Neutrophil (primary cell): ENCODE data around the gene PATL2.
"Not testable (repeated sequence)": the region's sequence is repeated elsewhere in the genome, so short reads cannot be mapped to it uniquely, and the experiment has no call there.

Experiments used
- H3K27ac ChIP-seq: fragments of 200-600 bp; sonication (generic); 2 replicates; pipeline ENCODE4 v1.5.1; 2016; ENCODE audit warnings: mild to moderate bottlenecking, moderate library complexity
- H3K27me3 ChIP-seq: fragments of 200-600 bp; sonication (generic); 2 replicates; pipeline ENCODE4 v1.6.0; 2016; ENCODE audit warnings: mild to moderate bottlenecking
- H3K36me3 ChIP-seq: fragments of 200-600 bp; sonication (generic); 2 replicates; pipeline ENCODE4 v1.5.1; 2017
- H3K4me1 ChIP-seq, 2 experiments: fragments of 200-600 bp in 1 of 2; sonication (generic) in 1 of 2; 1 replicate in 1 of 2; 2 replicates in 1 of 2; pipeline versions ENCODE4 v1.5.1 to v1.6.1; 2013 to 2016; ENCODE audit warnings: low read depth in 1 of 2, low read length in 1 of 2, mild to moderate bottlenecking in 1 of 2, moderate library complexity in 1 of 2; ENCODE audit not compliant: control insufficient read depth in 1 of 2, insufficient read depth in 1 of 2
- H3K4me3 ChIP-seq, 2 experiments: fragments of 200-600 bp in 1 of 2; sonication (generic) in 1 of 2; 1 replicate in 1 of 2; 2 replicates in 1 of 2; pipeline ENCODE4 v1.5.1; 2013 to 2016; ENCODE audit warnings: low read depth in 1 of 2, low read length in 1 of 2, mild to moderate bottlenecking in 1 of 2, moderate library complexity in 1 of 2
- H3K9me3 ChIP-seq: fragments of 200-600 bp; sonication (generic); 2 replicates; pipeline ENCODE4 v1.5.1; 2016
- TF ChIP-seq, protein P1 (sequence below): fragments of 200-600 bp; sonication (generic); IDR thresholded peaks from 2 replicates; pipeline ENCODE4 v1.5.1; 2016; ENCODE audit warnings: antibody characterized with exemption

PATL2 gene

DNA sequence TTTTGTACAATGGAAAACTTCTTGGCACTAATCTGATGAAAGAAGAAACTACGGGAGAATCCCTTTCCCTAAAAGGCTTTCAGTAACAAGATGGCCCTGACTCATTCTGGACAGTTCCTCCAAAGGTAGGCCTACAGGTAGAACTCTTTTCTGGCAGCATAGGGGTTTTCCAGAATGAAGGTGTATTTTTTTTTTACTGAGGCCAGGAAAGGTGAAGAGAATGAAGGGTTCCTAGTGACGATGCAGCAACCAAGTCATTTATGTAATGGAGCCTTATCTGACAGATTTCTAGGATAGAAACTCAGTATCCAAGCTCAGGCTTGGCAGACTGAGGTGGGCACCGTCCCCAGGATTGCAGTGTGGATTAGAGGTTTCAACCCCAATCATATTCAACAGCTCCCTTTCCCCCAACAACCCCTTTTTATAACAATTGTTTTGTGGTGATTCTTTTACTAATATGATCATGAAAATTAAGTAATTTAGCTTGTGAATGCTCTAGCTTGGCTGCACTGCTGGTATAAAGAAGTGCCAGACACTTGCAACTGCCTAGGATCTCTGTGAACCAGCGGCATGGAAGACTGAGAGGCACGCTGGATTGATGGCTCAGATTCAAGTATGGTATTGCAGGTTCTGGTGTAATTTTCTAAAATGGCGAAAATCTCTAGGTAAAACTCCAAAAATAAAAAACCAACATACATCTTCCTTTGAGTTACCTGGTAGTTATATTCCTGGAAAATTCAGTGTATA lies 16.5 kb upstream of the PATL2 start:
- TF ChIP-seq, protein P1, sequence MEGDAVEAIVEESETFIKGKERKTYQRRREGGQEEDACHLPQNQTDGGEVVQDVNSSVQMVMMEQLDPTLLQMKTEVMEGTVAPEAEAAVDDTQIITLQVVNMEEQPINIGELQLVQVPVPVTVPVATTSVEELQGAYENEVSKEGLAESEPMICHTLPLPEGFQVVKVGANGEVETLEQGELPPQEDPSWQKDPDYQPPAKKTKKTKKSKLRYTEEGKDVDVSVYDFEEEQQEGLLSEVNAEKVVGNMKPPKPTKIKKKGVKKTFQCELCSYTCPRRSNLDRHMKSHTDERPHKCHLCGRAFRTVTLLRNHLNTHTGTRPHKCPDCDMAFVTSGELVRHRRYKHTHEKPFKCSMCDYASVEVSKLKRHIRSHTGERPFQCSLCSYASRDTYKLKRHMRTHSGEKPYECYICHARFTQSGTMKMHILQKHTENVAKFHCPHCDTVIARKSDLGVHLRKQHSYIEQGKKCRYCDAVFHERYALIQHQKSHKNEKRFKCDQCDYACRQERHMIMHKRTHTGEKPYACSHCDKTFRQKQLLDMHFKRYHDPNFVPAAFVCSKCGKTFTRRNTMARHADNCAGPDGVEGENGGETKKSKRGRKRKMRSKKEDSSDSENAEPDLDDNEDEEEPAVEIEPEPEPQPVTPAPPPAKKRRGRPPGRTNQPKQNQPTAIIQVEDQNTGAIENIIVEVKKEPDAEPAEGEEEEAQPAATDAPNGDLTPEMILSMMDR = no peak
- no peaks in the 10 kb centered on the region for H3K27me3 ChIP-seq
- peak overlapping the region; percentile 96 for H3K27ac ChIP-seq
- H3K4me1 ChIP-seq = peaks cover 69 to 79% of the 10 kb centered on the region in 2 experiments
- no peaks in the 10 kb centered on the region for H3K9me3 ChIP-seq
- H3K36me3 ChIP-seq = peaks cover 10% of the 10 kb centered on the region
- H3K4me3 ChIP-seq = peak overlapping the region; percentile 89 to 91

DNA sequence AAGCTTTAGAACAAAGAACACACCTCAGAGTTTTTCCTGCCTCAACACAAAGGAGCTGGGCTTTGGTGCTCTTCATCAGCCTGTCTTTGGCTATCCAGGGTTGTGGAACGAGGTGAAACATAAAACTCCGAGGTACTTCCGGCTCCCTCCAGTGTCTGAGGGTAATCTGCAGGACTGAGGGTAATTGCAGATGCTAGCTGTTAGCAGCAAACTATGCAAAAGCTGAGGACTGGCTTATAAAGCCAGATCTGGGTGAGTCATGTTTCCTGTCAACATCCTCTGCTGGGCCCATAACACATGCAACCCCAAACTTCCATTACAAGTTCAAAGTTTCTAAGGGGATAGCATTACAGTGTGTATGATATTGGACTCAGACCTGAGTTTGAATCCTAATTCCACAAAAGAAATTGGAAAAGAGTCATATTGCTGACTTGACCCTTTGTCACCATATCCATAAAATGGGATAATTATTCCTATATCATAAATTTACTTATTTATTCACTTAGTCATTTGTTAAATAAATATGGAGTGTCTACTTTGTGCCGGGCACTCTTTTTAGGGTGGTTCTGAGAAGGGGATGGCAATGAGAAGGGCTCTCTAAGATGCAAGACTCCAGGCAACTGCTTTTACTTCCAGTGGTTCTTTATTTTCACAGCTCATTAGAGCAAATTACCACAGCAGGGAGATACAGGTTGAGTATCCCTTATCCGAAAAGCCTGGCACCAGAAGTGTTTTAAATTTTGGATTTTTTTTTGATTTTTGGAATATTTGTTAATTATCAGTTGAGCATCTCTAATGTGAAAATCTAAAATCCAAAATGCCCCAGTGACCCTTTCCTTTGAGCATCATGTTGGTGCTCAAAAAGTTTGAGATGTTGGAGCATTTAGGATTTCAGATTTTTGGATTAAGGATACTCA lies 15.7 kb upstream of the PATL2 start:
- Histone ChIP-seq H3K9me3 (no peaks in the 10 kb centered on the region), H3K27me3 (no peaks in the 10 kb centered on the region), H3K4me3 (peak overlapping the region; percentile 89 to 91), H3K4me1 (peaks cover 77 to 87% of the 10 kb centered on the region in 2 experiments), H3K27ac (peak overlapping the region; percentile 96), H3K36me3 (peaks cover 6% of the 10 kb centered on the region)
- TF ChIP-seq, protein P1 = peak; percentile 31

DNA sequence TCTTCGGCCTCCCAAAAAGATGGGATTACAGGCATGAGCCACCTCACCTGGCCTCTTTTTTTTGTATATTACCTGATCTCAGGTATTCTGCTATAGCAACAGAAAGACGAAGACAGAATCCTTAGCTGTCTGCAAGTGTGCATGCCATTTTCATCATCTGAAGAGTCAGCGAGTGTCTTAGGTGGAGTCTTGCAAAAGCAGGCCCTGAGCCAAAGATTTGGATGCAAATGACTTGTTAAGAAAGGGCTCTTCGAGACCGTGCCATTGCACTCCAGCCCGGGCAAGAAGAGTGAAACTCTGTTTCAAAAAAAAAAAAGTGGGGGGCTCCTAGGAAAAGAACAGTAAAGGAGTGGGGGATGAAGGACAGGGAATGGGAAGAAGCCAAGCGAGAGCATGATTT lies 15.0 kb upstream of the PATL2 start:
- peak overlapping the region; percentile 89 to 91 for H3K4me3 ChIP-seq
- no peaks in the 10 kb centered on the region for H3K27me3 ChIP-seq
- H3K27ac ChIP-seq = peak overlapping the region; percentile 96
- no peaks in the 10 kb centered on the region for H3K9me3 ChIP-seq
- no peaks in the 10 kb centered on the region for H3K36me3 ChIP-seq
- TF ChIP-seq, protein P1 = no peak
- peaks cover 84 to 89% of the 10 kb centered on the region in 2 experiments for H3K4me1 ChIP-seq

DNA sequence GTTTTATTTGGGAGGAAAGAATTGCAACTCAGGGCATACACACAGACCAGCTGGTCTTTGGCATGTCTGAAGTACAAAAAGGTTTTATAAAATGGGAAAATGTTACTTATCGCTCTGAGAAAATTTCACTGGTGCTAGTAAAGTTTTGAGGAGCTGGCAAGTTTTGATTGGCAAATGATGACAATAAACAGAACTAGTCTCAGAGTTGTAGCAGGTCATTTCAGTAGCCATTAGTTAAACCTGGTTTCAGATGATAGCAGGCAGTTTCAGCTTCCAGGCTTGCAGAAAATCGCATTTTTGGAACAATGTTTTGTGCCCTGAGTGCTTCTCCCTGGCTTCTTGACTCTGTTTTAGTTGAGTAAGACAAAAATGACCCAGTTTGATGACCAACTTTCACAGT lies 10.9 kb upstream of the PATL2 start:
- Histone ChIP-seq H3K27ac (peak overlapping the region; percentile 96), H3K36me3 (peaks cover 40% of the 10 kb centered on the region), H3K27me3 (no peaks in the 10 kb centered on the region), H3K4me1 (peaks cover 66 to 90% of the 10 kb centered on the region in 2 experiments), H3K9me3 (peaks cover 2% of the 10 kb centered on the region), H3K4me3 (no peak overlapping the region)
- TF ChIP-seq, protein P1 = no peak

DNA sequence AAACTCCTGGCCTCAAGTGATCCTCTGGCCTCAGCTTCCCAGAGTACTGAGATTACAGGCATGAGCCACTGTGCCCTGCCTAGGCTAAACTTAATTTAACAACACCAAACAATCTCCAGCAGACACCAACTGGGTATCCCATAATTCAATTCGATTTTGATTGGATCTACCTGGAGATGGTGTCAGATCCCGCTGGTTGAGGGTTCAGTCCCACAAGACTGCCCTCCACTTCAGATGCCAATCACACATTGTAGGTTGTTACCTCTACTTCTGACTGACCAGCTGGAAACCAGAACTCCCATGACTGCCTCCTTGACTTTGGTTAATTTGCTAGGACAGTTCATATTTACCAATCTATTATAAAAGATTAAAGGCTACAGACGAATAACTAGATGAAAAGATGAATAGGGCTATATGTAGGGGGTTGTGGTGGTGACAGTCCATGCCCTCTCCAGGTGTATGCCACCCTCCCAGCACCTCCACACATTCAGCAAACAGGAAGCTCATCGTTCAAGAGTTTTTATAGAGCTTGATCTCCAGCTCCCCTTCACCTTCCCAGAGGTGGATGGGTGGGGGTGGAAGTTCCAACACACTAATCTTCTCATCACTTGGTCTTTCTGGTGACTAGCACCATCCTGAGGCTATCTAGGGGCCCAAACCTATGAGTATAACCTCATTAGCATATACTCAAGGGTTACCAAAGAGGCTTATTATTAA lies 9.5 kb upstream of the PATL2 start:
- Histone ChIP-seq H3K27me3 (no peaks in the 10 kb centered on the region), H3K9me3 (peaks cover 6% of the 10 kb centered on the region), H3K4me3 (no peak overlapping the region), H3K4me1 (peaks cover 64 to 92% of the 10 kb centered on the region in 2 experiments), H3K27ac (peak overlapping the region; percentile 96), H3K36me3 (peaks cover 53% of the 10 kb centered on the region)
- TF ChIP-seq, protein P1 = no peak

DNA sequence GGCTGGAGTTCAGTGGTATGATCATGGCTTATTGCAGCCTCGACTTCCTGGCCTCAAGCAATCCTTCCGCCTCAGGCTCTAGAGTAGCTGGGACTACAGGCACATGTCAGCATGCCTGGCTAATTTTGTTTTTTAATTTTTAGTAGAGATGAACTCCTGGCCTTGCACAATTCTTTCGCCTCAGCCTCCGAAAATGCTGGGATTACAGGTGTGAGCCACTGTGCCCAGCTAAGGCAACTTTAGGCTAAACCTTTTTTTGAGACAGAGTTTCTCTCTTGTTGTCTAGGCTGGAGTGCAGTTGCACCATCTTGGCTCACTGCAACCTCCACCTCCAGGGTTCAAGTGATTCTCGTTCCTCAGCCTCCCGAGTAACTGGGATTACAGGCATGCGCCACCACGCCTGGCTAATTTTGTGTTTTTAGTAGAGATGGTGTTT lies 8.9 kb upstream of the PATL2 start:
- H3K4me1 ChIP-seq = peaks cover 64 to 92% of the 10 kb centered on the region in 2 experiments
- H3K27me3 ChIP-seq, H3K9me3 ChIP-seq, H3K4me3 ChIP-seq: not testable (repeated sequence)
- peaks cover 59% of the 10 kb centered on the region for H3K36me3 ChIP-seq
- peak overlapping the region; percentile 96 for H3K27ac ChIP-seq
